K562 (cell line): ENCODE measurements around the gene AARSD1. TPM values are rescaled to one million over a fixed set of nuclear protein-coding genes. Genes with fewer than 3 reads are reported as not detected.

Experiments
- CBX1 ChIP-seq: sonication (generic); IDR thresholded peaks from 2 replicates; pipeline ENCODE4 v1.6.1; 2016; ENCODE audit warnings: antibody characterized with exemption, low read depth, mild to moderate bottlenecking
- CTCFL ChIP-seq: IDR thresholded peaks from 2 replicates; pipeline ENCODE4 v1.6.1; 2011; ENCODE audit warnings: borderline replicate concordance, low read depth, mild to moderate bottlenecking, moderate library complexity, low read length; ENCODE audit not compliant: insufficient read depth, poor library complexity, severe bottlenecking
- CXXC5 ChIP-seq: fragments of 250-450 bp; sonication (Bioruptor Pico); IDR thresholded peaks from 2 replicates; pipeline ENCODE4 v1.8.0; 2022; ENCODE audit warnings: inconsistent platforms, mild to moderate bottlenecking, moderate library complexity
- FOSL1 ChIP-seq: fragments of 200-800 bp; sonication (Bioruptor generic); conservative IDR thresholded peaks from 2 replicates; pipeline ENCODE4 v1.6.1; 2016; ENCODE audit warnings: missing genetic modification characterization, missing compliant biosample characterization
- GMEB1 ChIP-seq: fragments of 250-450 bp; sonication (Bioruptor Pico); IDR thresholded peaks from 2 replicates; pipeline ENCODE4 v1.4.0; 2020; ENCODE audit warnings: mild to moderate bottlenecking
- JUND ChIP-seq, 2 experiments: IDR thresholded peaks; 2 replicates in 1 of 2; 3 replicates in 1 of 2; pipeline ENCODE4 v1.6.1; 2011; ENCODE audit warnings: borderline replicate concordance in 2 of 2, low read depth in 2 of 2, low read length in 2 of 2, improper control_type of control experiment in 1 of 2, missing biosample characterization in 1 of 2, missing genetic modification characterization in 1 of 2, missing genetic modification reagents in 1 of 2
- MAZ ChIP-seq, 2 experiments: fragments of 450-650 bp in 1 of 2; sonication (generic) in 1 of 2; formaldehyde crosslinking; IDR thresholded peaks in 1 of 2; conservative IDR thresholded peaks in 1 of 2; 2 replicates each; pipeline versions ENCODE4 v1.4.0 to v1.5.0; 2020; ENCODE audit warnings: mild to moderate bottlenecking in 1 of 2, missing genetic modification reagents in 1 of 2
- POLR2AphosphoS5 ChIP-seq: IDR thresholded peaks from 2 replicates; pipeline ENCODE4 v1.6.1; 2011; ENCODE audit warnings: mild to moderate bottlenecking, low read depth, low read length, moderate library complexity; ENCODE audit not compliant: control insufficient read depth, insufficient read depth
- PURB ChIP-seq: sonication (generic); formaldehyde crosslinking; IDR thresholded peaks from 2 replicates; pipeline ENCODE4 v1.9.0; 2021; ENCODE audit warnings: low read depth, mild to moderate bottlenecking, missing genetic modification reagents
- RB1 ChIP-seq: fragments of 450-650 bp; IDR thresholded peaks from 2 replicates; pipeline ENCODE4 v1.6.1; 2017; ENCODE audit warnings: low read depth, mild to moderate bottlenecking
- RBFOX2 ChIP-seq: fragments of 200-400 bp; formaldehyde crosslinking; IDR thresholded peaks from 2 replicates; pipeline ENCODE4 v1.6.1; 2017; ENCODE audit warnings: low read depth, mild to moderate bottlenecking, low read length, moderate library complexity
- SMARCE1 ChIP-seq: fragments of 450-650 bp; IDR thresholded peaks from 2 replicates; pipeline ENCODE4 v1.7.1; 2016; ENCODE audit warnings: mild to moderate bottlenecking
- ZNF592 ChIP-seq: fragments of 450-650 bp; IDR thresholded peaks from 2 replicates; pipeline ENCODE4 v1.6.1; 2017; ENCODE audit warnings: antibody characterized with exemption, mild to moderate bottlenecking
- polyA plus RNA-seq, 8 experiments: library from polyadenylated mRNA; depleted of rRNA in 4 of 8; stranded (reverse) in 5 of 8; unstranded in 3 of 8; fragments of >200 nt; fragmentation: Nextera tagmentation in 2 of 8; fragmentation: Illumina TruSeq in 1 of 8; extraction: Ambion mirVana in 2 of 8; extraction: Trizol in 1 of 8; gene quantifications; 2 replicates each; pipeline versions ENCODE4 v1.2.1 to v1.2.3, GENCODE V29; 2011 to 2014; ENCODE audit warnings: inconsistent platforms in 1 of 8, missing spikeins in 1 of 8
- total RNA-seq, 7 experiments: library from RNA; depleted of rRNA in 6 of 7; stranded (reverse); fragments of >200 nt in 6 of 7; fragmentation: Illumina TruSeq in 2 of 7; extraction: Trizol in 2 of 7; gene quantifications; 2 replicates each; pipeline versions ENCODE4 v1.2.1 to v1.2.3, GENCODE V29; 2011 to 2021; ENCODE audit warnings: low replicate concordance in 1 of 7

The AARSD1 gene
- total and polyA plus RNA-seq, 9 of the 15 experiments (the other 6 are each of a cell fraction or from before 2014, with no cell fraction given), result 51.7 to 98.5 (median 68.6) TPM

GRCh38 chr17:42980766-42981397 lies 16.6 kb upstream of the AARSD1 start (continued):
- TF ChIP-seq ZNF592, result peak; percentile 76
- TF ChIP-seq RB1, result peak; percentile 56; the same call in 1 of the 2 replicates
- TF ChIP-seq PURB (CRISPR knock-in tag), result no peak
- TF ChIP-seq CBX1, result 0 out of 2 replicates have a peak, but pooled peaks have one; percentile 7
- 0 out of 2 replicates have a peak, but pooled peaks have one; percentile 20 for TF ChIP-seq GMEB1 (CRISPR knock-in tag)
- TF ChIP-seq CTCFL, result peak; percentile 60
- 0 out of 4 replicates have a peak, but pooled peaks of 1 of the 2 experiments have one; percentile 5 for TF ChIP-seq MAZ (CRISPR knock-in tag; conservative IDR thresholded peaks at IDR 0.05 in 1 of 2, IDR thresholded peaks at IDR 0.05 in 1 of 2)
- 0 out of 2 replicates have a peak, but pooled peaks have one; percentile 12 for TF ChIP-seq FOSL1 (tag)
- TF ChIP-seq SMARCE1, result 0 out of 2 replicates have a peak, but pooled peaks have one; percentile 13
- 0 out of 2 replicates have a peak, but pooled peaks have one; percentile 47 for TF ChIP-seq POLR2AphosphoS5
- peak; percentile 75; the same call in 1 of the 2 replicates for TF ChIP-seq CXXC5 (CRISPR knock-in tag)
- TF ChIP-seq RBFOX2, result peak; percentile 73
- 0 out of 2 replicates have a peak, but pooled peaks have one; percentile 7 for TF ChIP-seq JUND (IDR thresholded peaks at IDR 0.05; ENCODE audit: borderline replicate concordance, low read depth, low read length)
- TF ChIP-seq JUND (tag; IDR thresholded peaks at IDR 0.05; ENCODE audit: borderline replicate concordance, low read depth, low read length), result no peak
